Hepatocyte (in vitro differentiated cells): ENCODE data around the gene HTT. TPM values are rescaled to one million over a fixed set of nuclear protein-coding genes. Genes with fewer than 3 reads are reported as not detected.

Experiments
- DNase-seq: peaks from one replicate; pipeline ENCODE4 v3.0.0-alpha.2; 2016; ENCODE audit warnings: low spot score
- H2AFZ ChIP-seq: fragments of 200-600 bp; sonication (generic); 2 replicates; pipeline ENCODE4 v1.6.0; 2016; ENCODE audit warnings: antibody characterized with exemption, mild to moderate bottlenecking
- H3K27ac ChIP-seq: fragments of 200-600 bp; sonication (generic); 2 replicates; pipeline ENCODE4 v1.5.1; 2016; ENCODE audit warnings: mild to moderate bottlenecking
- H3K27me3 ChIP-seq: fragments of 200-600 bp; sonication (generic); 2 replicates; pipeline ENCODE4 v1.6.1; 2016
- H3K36me3 ChIP-seq: fragments of 200-600 bp; sonication (generic); replicated peaks from 2 replicates; pipeline ENCODE4 v1.5.1; 2016; ENCODE audit warnings: low read depth; ENCODE audit not compliant: insufficient read depth
- H3K4me1 ChIP-seq: fragments of 200-600 bp; sonication (generic); 2 replicates; pipeline ENCODE4 v1.5.1; 2016; ENCODE audit warnings: mild to moderate bottlenecking, moderate library complexity; ENCODE audit not compliant: insufficient read depth
- H3K4me2 ChIP-seq: fragments of 200-600 bp; sonication (generic); 2 replicates; pipeline ENCODE4 v1.6.0; 2016
- H3K4me3 ChIP-seq: fragments of 200-600 bp; sonication (generic); 2 replicates; pipeline ENCODE4 v1.5.1; 2016; ENCODE audit warnings: mild to moderate bottlenecking
- H3K79me2 ChIP-seq: fragments of 200-600 bp; sonication (generic); 2 replicates; pipeline ENCODE4 v1.6.0; 2017; ENCODE audit warnings: mild to moderate bottlenecking
- H3K9me2 ChIP-seq: fragments of 200-600 bp; sonication (generic); replicated peaks from 2 replicates; pipeline ENCODE4 v1.6.0; 2017; ENCODE audit warnings: mild to moderate bottlenecking; ENCODE audit not compliant: insufficient read depth
- H3K9me3 ChIP-seq: fragments of 200-600 bp; sonication (generic); 2 replicates; pipeline ENCODE4 v1.5.1; 2016; ENCODE audit warnings: low read depth, mild to moderate bottlenecking
- H4K20me1 ChIP-seq: fragments of 200-600 bp; sonication (generic); 2 replicates; pipeline ENCODE4 v1.6.0; 2016; ENCODE audit warnings: mild to moderate bottlenecking; ENCODE audit not compliant: insufficient read depth, poor library complexity, severe bottlenecking
- CTCF ChIP-seq: fragments of 200-600 bp; sonication (generic); IDR thresholded peaks from 2 replicates; pipeline ENCODE4 v1.5.1; 2016; ENCODE audit warnings: antibody characterized with exemption, mild to moderate bottlenecking; ENCODE audit not compliant: poor library complexity
- EZH2 ChIP-seq: fragments of 200-600 bp; sonication (generic); IDR thresholded peaks from 2 replicates; pipeline ENCODE4 v1.6.1; 2016; ENCODE audit warnings: antibody characterized with exemption, mild to moderate bottlenecking, borderline replicate concordance
- EZH2phosphoT487 ChIP-seq: fragments of 200-600 bp; sonication (generic); IDR thresholded peaks from one replicate; pipeline ENCODE4 v1.6.1; 2018; ENCODE audit warnings: antibody characterized with exemption, mild to moderate bottlenecking, low read depth, moderate library complexity; ENCODE audit not compliant: unreplicated experiment, severe bottlenecking
- whole genome bisulfite sequencing: methylation state at CpG from one replicate; pipeline ENCODE4 v1.1.6; 2016; ENCODE audit warnings: low lambda C conversion rate; ENCODE audit errors: missing lambda C conversion rate; 5-methylcytosine and 5-hydroxymethylcytosine counted together
- polyA plus RNA-seq: library from polyadenylated mRNA; unstranded; fragments of >200 nt; fragmentation: Nextera tagmentation; extraction: Ambion mirVana; gene quantifications from 2 replicates; pipeline ENCODE4 v1.2.1, GENCODE V29; 2016
- total RNA-seq: library from RNA; depleted of rRNA; stranded (reverse); fragments of >200 nt; gene quantifications from 2 replicates; pipeline ENCODE4 v1.2.3, GENCODE V29; 2014

HTT gene
- total and polyA plus RNA-seq, 2 experiments from 2014 or later, result 12.4 to 33.9 TPM

- Histone ChIP-seq H3K9me3 (no peaks in the 10 kb centered on the region), H3K9me2 (no peaks in the 10 kb centered on the region), H3K4me1 (no peaks in the 10 kb centered on the region), H4K20me1 (no peaks in the 10 kb centered on the region), H3K4me2 (no peak overlapping the region), H3K4me3 (no peak overlapping the region), H3K36me3 (no peaks in the 10 kb centered on the region), H3K79me2 (no peaks in the 10 kb centered on the region), H2AFZ (no peak overlapping the region), H3K27me3 (no peaks in the 10 kb centered on the region), H3K27ac (no peak overlapping the region)
- no peak for DNase-seq
- TF ChIP-seq CTCF, result no peak
- TF ChIP-seq EZH2, result no peak
- no peak for TF ChIP-seq EZH2phosphoT487
- 87% methylated on average over 28 of the region's 28 CpGs for WGBS
Measured at GRCh38 chr4:3263053-3263875, 188.8 kb downstream of the HTT start.

- H3K27me3 ChIP-seq, result no peaks in the 10 kb centered on the region
- no peak overlapping the region for H3K27ac ChIP-seq
- no peaks in the 10 kb centered on the region for H3K4me1 ChIP-seq
- no peaks in the 10 kb centered on the region for H3K9me3 ChIP-seq
- no peak overlapping the region for H3K4me3 ChIP-seq
- no peaks in the 10 kb centered on the region for H4K20me1 ChIP-seq
- H2AFZ ChIP-seq, result no peak overlapping the region
- no peaks in the 10 kb centered on the region for H3K9me2 ChIP-seq
- no peak overlapping the region for H3K4me2 ChIP-seq
- 63% methylated on average over 6 of the region's 6 CpGs for WGBS
- no peak for TF ChIP-seq CTCF
- no peak for TF ChIP-seq EZH2
- TF ChIP-seq EZH2phosphoT487, result no peak
- no peak for DNase-seq
- no peaks in the 10 kb centered on the region for H3K79me2 ChIP-seq
- no peaks in the 10 kb centered on the region for H3K36me3 ChIP-seq
Measured at GRCh38 chr4:3263876-3264193, 189.4 kb downstream of the HTT start.

- Histone ChIP-seq H3K4me2 (no peak overlapping the region), H3K4me3 (no peak overlapping the region), H4K20me1 (no peaks in the 10 kb centered on the region), H3K4me1 (no peaks in the 10 kb centered on the region), H3K9me2 (no peaks in the 10 kb centered on the region), H3K27ac (no peak overlapping the region), H3K36me3 (no peaks in the 10 kb centered on the region), H3K9me3 (no peaks in the 10 kb centered on the region), H3K79me2 (no peaks in the 10 kb centered on the region), H3K27me3 (no peaks in the 10 kb centered on the region), H2AFZ (no peak overlapping the region)
- WGBS, result 98% methylated on average over 17 of the region's 17 CpGs
- TF ChIP-seq CTCF, result no peak
- no peak for TF ChIP-seq EZH2phosphoT487
- TF ChIP-seq EZH2, result no peak
- no peak for DNase-seq
Measured at GRCh38 chr4:3266076-3266475, 191.6 kb downstream of the HTT start.
